GOT3 (cell line): Measurements from ENCODE around the gene LAMC2.
"Not testable (repeated sequence)": the region's sequence is repeated elsewhere in the genome, so short reads cannot be mapped to it uniquely, and the experiment has no call there.

ENCODE experiments used
- DNase-seq: peaks from one replicate; lab custom pipeline; 2025; ENCODE audit warnings: mixed read lengths; lab: John Stamatoyannopoulos, UW

LAMC2 gene

DNA sequence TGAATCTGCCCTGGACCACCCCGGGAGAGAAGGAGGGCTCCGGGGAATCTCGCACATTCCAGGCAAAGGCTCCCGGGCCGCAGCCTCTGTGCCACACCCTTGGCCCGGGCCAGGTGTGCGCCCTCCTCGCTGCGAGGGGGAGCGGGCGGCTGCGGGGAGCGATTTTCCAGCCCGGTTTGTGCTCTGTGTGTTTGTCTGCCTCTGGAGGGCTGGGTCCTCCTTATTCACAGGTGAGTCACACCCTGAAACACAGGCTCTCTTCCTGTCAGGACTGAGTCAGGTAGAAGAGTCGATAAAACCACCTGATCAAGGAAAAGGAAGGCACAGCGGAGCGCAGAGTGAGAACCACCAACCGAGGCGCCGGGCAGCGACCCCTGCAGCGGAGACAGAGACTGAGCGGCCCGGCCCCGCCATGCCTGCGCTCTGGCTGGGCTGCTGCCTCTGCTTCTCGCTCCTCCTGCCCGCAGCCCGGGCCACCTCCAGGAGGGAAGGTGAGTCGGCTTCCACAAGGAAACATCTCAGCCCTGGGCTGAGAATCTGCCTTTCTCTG lies at the start of gene LAMC2:
Gene LAMC2 (plus strand): TSS at position 324 of the 550 bp plus-strand sequence. CDS start 89 bp downstream, at position 413.
- no peak for DNase-seq

DNA sequence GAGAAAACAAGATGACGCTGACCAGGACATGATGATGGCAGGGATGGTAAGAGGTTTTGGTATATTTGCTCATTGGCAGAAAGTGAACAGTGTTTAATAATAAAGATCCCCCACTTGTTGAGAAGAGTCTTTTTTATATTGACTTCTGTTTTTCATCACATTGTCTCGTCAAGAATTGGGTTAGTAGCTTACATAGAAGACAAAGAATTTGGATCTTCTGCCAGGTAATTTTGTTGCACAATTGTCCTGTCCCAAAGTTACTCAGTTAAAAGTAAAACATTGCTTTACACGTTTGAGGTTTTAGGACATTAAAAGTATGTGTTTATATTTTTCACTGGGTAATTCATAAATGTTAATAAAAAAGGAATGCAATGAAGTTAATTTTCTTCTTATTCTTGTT lies 48.3 kb upstream of the LAMC2 start:
- DNase-seq: no peak

DNA sequence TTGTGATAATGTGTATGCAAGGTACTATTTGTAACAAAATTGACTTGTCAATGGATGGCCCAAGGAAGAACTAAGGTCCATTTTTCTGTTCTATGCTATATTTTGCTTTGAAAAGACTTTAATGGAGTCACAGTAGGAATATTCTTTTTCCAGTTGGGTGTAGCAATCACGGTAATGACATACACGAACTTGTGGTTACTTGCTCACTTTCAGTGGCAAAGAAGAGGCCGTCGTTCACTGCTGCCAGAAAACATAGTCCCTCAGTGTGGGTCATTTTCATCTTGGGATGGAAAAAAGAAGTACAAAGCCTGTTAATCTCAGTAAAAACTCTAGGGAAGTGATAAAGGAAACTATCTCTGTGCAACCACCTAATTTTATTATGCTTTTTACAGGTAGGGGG lies 47.8 kb upstream of the LAMC2 start:
- no peak for DNase-seq

DNA sequence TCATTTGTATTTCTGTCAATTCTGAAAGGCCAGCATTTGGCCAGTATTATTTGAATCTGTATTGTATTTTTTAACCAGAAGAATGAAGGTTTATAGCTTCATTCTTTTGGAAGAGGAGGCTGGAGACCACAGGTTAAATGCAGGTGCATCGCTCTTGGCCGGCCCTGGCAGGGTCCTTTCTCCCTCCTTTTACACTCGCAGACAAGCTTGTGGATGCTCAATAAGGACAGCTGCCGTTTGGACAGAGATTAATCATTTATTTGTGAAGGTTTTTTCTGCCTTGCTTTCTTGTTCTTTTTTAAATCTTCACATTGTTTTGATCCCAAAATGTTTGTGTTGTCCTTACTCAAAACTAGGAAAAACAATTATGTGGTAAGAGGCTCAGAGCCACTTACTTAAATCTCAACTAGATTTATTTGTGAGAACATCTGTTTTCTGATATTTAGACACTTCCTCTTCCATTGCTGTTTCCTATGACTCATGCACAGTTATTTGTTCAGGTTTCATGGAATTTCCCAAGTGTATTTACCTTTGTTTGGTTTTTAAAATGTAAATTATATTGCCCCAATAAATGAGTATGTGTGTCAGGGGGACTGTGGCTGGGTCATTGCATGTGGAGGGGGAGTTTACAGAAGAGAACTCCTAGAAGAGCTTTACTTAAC lies 46.7 kb upstream of the LAMC2 start:
- DNase-seq: no peak

DNA sequence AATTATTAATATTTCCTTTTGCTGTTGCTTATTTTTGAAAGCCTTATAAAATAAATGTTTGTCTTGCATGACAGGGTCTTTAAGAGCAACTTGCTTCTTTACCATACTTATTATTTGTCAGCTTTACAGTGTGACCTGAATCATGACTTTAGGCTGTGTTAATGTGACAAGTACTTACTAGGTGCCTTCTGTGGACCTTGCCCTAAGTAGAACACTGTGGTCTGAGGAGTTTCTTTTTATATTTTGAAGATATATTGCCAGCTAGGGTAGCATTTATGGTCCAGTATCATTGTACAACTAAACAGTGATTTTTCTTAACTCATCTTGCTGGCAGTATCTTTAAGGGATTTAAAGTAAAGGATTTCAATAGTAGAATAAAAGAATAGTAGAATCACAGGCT lies 45.4 kb upstream of the LAMC2 start:
- no peak for DNase-seq

DNA sequence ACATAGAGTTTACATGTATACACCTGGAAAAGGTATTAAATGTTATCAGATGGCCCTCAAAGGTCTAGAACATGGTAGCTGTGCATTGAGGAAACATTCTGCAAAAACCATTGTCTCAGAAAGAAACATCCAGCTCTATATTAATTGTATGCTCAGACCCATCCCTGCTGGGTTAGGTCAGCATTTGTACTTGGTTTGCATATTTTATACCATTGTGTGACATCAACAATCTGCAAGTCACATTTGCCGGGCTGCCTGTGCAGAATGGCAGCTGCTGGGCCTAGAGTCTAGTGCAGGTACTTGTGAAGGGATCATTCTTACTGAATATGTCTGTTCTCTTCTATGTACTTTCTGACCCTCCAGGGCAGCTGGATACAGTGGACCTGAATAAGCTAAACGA lies 43.9 kb upstream of the LAMC2 start:
- no peak for DNase-seq

DNA sequence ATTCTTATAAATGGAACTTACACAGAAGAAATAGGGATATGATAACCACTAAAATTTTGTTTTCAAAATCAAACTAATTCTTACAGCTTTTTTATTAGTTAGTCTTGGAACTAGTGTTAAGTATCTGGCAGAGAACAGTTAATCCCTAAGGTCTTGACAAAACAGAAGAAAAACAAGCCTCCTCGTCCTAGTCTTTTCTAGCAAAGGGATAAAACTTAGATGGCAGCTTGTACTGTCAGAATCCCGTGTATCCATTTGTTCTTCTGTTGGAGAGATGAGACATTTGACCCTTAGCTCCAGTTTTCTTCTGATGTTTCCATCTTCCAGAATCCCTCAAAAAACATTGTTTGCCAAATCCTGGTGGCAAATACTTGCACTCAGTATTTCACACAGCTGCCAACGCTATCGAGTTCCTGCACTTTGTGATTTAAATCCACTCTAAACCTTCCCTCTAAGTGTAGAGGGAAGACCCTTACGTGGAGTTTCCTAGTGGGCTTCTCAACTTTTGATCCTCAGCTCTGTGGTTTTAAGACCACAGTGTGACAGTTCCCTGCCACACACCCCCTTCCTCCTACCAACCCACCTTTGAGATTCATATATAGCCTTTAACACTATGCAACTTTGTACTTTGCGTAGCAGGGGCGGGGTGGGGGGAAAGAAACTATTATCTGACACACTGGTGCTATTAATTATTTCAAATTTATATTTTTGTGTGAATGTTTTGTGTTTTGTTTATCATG lies 42.3 kb upstream of the LAMC2 start:
- no peak for DNase-seq

DNA sequence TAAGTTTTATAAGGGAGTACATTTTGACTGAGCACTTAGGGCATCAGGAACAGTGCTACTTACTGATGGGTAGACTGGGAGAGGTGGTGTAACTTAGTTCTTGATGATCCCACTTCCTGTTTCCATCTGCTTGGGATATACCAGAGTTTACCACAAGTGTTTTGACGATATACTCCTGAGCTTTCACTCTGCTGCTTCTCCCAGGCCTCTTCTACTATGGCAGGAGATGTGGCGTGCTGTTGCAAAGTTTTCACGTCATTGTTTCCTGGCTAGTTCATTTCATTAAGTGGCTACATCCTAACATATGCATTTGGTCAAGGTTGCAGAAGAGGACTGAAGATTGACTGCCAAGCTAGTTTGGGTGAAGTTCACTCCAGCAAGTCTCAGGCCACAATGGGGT lies 41.3 kb upstream of the LAMC2 start:
- no peak for DNase-seq

DNA sequence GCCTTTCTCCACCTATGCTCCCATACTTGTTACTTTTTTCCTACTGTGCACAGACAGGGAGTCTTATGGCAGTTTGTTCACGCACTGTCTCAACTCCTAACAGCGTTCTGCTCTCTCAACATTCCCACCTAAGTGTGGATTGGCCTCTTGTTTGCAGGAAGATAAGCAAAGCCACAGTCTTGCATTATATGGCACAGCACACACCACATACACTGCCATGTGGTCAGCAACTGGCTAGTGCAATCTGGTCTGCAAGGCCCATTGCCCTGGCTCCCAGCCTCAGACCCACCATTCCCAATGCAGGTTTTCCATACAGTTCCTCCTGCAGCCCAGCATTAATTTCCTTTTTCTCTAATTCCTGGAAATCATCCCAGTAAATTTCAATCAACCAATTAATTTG lies 38.3 kb upstream of the LAMC2 start:
- DNase-seq: no peak

DNA sequence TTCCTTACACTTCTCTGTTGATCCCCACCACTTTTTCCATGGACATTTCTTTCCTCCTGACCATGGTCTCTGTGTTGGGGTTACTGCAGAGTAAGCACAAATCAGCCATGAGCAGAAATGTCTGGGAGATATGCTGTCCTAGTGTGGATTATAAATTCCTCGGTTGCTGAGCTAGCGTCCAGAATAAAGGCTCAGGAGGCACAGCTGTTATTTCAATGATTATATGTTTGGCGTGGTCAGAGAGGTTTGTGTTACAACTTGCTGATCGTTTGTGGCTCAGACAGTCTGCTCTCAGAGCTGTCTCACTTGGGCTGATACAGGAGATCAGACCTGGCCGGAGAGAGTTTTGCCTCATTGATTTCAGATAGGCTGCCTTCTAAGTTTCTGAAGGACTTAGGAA lies 37.5 kb upstream of the LAMC2 start:
- no peak for DNase-seq

DNA sequence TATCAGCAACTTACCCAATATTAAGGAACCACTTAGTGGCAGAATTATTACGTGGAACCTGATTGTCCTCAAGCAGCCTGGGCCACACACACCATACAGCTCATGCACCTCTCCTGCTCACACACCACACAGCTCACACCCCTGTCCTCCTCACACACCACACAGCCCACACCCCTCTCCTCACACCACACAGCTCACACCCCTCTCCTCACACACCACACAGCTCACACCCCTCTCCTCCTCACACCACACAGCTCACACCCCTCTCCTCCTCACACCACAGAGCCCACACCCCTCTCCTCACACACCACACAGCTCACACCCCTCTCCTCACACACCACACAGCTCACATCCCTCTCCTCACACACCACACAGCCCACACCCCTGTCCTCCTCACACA lies 36.8 kb upstream of the LAMC2 start:
- no peak for DNase-seq

DNA sequence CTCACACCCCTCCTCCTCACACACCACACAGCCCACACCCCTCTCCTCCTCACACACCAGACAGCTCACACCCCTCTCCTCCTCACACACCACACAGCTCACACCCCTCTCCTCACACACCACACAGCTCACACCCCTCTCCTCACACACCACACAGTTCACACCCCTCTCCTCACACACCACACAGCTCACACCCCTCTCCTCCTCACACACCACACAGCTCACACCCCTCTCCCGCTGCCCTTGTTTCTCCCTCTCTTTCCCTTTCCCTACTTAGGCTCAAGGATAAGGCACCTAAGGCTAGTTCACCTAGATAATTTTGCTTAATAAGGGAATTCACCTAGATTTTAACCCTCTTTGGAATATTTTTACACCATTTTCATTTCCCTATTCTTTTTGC lies 36.0 kb upstream of the LAMC2 start:
- DNase-seq: not testable (repeated sequence)

DNA sequence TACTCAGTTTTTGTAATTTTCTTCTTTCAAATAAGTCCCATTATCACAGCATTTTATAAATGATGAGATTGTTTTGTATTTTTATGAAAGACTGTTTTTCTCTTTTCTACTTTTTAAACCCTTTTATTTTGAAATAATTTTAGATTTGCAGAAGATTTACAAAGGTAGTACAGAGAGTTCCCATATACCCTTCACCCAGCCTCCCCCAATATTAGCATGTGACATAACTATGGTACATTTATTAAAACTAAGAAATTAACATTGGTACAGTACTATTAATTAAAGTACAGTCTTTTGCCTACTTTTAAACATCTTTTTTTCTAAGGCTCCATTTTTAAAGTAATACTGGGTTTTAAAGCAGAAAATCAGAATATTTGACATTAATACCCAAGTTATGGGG lies 35.6 kb upstream of the LAMC2 start:
- DNase-seq: no peak

DNA sequence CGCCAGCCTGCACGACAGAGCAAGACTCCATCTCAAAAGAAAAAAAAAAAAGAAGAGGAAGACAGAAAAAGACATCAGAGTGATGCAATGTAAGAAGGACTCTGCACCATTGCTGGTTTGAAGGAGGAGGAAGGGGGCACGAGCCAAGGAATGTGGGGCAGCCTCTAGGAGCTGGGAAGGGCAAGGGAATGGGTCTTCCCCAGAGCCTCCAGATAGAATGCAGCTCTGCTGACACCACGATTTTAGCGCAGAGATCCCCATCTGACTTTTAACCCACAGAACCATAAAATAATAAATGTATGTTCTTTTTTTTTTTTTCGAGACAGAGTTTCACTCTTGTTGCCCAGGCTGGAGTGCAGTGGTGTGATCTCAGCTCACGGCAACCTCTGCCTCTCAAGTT lies 33.9 kb upstream of the LAMC2 start:
- no peak for DNase-seq

DNA sequence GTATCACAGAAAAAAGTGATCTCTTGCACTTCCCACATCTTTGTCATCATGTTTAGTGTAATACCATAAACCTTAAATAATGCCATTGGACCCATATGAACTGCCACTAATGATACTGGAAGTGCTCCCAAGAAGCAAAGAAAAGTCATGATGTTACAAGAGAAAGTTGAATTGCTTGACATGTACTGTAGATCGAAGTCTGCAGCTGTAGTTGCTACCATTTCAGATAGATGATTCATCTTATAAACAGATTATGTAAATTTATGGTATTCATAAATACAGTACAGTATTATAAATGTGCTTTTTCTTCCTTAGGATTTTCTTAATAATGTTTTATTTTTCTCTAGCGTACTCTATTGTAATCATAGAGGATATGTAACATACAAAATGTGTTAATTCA lies 30.1 kb upstream of the LAMC2 start:
- no peak for DNase-seq

DNA sequence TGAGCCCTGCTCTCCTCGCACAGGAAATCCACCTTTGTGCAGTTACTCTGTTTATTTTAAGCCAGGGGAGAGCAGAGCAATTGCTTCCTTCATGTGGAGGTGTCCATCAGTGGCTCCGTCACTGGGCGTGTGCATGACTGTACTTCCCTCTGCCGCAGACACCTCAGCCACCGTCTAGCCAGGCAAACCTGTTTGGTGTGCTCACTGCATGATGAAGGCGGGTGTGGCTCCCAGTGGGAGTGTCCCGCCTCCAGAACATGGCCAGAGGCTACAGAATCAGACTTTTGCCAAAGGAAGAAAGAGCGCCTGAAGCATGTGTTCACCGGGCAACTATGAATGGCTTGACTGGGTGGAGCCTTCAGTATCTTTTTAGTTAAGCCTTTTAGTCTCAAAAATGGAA lies 26.1 kb upstream of the LAMC2 start:
- no peak for DNase-seq

DNA sequence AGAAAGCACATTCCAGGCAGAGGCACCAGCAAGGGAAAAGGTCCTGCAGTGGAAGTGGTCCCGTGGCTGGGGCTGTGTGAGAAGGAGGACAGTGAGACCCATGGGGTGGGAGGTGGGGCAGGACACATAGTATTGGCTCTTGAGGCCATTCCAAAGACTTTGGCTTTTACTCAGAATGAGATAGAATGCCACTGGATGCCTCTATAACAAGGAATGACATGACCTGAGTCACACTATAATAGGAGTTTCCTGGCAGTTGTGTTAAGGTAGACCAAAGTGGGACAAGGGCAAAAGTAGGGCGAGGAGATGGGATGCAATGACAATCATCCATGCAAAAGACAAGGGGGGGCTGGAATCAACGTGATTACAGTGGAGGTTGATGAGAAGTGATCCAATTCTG lies 24.7 kb upstream of the LAMC2 start:
- no peak for DNase-seq

DNA sequence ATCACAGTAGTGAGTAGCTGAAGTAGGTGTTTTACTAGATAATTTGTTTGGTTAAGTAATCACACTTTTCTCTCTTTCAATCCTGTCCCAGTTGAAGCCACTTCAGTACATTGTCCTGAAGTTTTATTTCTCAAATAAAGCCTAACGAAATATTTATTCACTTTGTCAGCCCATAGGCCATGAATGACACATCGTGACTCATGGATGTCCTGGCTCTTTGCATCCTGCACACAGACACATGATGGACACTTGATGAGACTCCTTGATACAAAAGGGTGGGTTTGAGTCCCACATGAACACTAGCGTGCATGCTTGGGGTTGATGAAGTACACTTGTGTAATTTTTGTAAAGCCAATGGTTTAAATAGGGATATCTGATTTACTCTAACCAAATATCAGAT lies 22.7 kb upstream of the LAMC2 start:
- no peak for DNase-seq

DNA sequence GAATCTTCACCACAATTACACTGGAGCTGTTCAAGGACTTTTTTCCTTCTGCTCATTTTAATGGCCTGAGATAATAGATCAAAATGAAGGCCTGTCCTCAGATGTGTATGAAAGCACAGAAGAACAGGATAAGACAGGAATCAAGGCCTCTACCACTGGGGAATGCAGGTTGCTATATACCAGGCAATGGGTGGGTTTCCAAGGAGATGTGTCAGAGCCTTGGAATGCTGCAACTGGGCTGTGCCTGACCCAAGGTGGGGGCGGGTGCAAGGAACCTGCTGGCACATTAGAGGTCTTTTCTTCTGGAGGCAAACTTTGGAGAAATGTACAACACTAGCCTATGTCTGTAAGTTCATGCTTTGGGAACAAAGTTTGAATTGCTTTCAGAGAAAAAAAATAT lies 21.7 kb upstream of the LAMC2 start:
- no peak for DNase-seq

DNA sequence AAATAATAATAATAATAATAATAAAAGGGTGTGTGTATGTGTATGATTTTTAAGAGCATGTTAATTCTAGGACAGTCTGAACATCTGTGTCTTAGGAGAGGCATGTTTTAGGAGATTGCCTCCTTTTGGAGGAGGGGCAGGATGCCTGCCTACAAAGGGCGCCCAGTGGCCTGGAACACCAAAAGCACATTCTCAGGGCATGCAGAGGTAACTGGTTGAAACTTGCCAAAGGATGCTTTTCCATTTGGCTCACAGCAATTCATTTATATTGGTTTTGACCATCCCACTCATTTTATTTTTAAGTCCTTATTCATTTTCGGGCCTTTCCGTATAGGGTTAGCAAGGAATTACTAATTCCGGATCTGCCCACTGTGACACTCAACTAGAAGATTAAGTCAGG lies 21.1 kb upstream of the LAMC2 start:
- no peak for DNase-seq

DNA sequence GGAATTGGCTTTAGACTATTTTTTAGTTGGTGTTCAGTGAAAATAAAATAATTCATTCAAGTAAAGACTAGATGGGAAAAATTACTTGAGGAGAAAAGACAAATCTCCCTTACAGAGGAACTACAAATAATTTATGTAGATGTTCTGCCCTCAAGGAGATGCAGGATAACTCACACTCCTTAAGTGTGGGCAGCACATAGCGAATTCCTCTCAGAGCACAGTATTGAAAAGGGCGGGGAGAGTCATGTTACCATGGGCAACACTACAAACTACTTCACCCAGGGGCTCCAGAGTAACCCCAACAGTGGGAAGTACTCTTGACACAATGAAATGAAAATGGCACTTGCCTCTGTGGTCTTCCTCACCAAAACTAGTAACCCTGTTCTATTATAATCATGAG lies 20.6 kb upstream of the LAMC2 start:
- no peak for DNase-seq

DNA sequence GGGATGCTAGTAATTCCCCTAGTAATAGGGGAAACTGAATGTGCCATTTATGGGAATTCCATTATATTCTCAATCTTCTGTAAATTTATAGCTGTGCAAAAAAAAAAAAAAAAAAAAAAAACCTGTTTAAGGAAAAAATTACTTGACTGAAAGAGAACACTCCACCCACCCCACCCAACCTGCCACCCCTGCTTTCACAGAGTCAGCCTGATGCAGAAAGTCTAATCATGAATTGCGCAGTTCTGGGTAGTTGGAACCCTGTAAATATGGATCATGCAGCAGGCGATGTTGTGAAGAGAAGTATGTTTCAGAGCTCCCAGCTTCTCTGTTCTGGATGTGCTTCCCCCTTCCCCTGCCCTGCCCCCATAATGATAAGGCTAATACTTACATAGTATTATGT lies 19.6 kb upstream of the LAMC2 start:
- no peak for DNase-seq

DNA sequence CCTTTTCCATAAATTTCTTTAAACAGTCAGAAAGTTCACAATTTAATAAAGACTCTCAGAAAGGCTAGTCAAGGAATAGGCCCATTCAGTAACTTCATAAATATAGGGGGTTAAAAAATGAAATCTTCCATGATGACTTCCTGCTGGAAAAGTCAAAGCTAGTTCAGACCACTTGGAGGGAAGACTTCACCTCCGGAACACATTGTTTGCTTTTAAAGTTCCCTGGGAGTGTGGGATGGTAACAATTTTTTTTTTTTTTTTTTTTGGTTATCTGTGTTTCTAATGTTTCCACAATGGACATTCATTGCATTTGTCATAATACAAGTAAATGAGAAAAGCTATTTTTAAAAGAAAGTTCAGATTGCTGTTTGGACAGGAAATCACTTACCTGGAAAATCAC lies 18.4 kb upstream of the LAMC2 start:
- DNase-seq: no peak

DNA sequence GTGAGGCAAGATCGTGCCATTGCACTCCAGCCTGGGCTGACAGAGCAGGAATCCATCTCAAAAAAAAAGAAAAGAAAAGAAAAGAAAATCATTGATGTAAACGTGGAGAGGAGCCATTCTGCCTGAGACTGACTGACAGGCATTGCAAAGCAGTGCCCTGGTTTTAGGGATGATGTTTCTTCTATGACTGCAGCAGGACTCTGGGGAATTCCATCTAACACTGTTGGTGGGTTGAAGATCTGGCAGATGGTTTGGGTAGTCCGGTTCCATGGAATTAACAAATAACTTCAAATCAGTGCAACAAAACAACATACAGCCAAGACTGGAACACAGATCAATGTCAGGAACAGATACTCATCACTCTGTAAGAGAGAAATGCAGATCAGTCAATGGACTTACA lies 17.8 kb upstream of the LAMC2 start:
- no peak for DNase-seq
